Astrocyte (in vitro differentiated cells and primary cell): Measurements from ENCODE around the gene PPP2R5E. TPM values are rescaled to one million over a fixed set of nuclear protein-coding genes. Genes with fewer than 3 reads are reported as not detected.

ENCODE experiments used
- DNase-seq: peaks from one replicate; pipeline ENCODE4 v3.0.0-alpha.2; 2010; ENCODE audit warnings: low read depth
- FAIRE-seq: peaks from 2 replicates; lab custom pipeline; 2011; peaks lifted over from hg19 to GRCh38; lab: Jason Lieb, UNC
- H2AFZ ChIP-seq: 2 replicates; pipeline ENCODE4 v1.6.0; 2012; ENCODE audit warnings: low read depth, low read length, inconsistent platforms
- H3K27ac ChIP-seq: 2 replicates; pipeline ENCODE4 v1.5.1; 2011; ENCODE audit warnings: low read depth, low read length, inconsistent platforms
- H3K27me3 ChIP-seq: 2 replicates; pipeline ENCODE4 v1.6.0; 2011; ENCODE audit warnings: low read length, inconsistent platforms; ENCODE audit not compliant: insufficient read depth
- H3K36me3 ChIP-seq: 2 replicates; pipeline ENCODE4 v1.5.1; 2011; ENCODE audit warnings: low read length, inconsistent platforms; ENCODE audit not compliant: insufficient read depth
- H3K4me1 ChIP-seq: 2 replicates; pipeline ENCODE4 v1.5.1; 2011; ENCODE audit warnings: low read length, inconsistent platforms; ENCODE audit not compliant: insufficient read depth
- H3K4me2 ChIP-seq: 2 replicates; pipeline ENCODE4 v1.6.0; 2012; ENCODE audit warnings: low read length, inconsistent platforms
- H3K4me3 ChIP-seq: 2 replicates; pipeline ENCODE4 v1.5.1; 2011; ENCODE audit warnings: low read depth, mild to moderate bottlenecking, low read length, inconsistent platforms; ENCODE audit not compliant: insufficient read depth
- H3K79me2 ChIP-seq: 2 replicates; pipeline ENCODE4 v1.6.0; 2012; ENCODE audit warnings: mild to moderate bottlenecking, low read length, inconsistent platforms; ENCODE audit not compliant: insufficient read depth
- H3K9ac ChIP-seq: 2 replicates; pipeline ENCODE4 v1.6.0; 2012; ENCODE audit warnings: mild to moderate bottlenecking, low read length, inconsistent platforms
- H3K9me3 ChIP-seq: 2 replicates; pipeline ENCODE4 v1.5.1; 2012; ENCODE audit warnings: low read depth, mild to moderate bottlenecking, low read length, inconsistent platforms; ENCODE audit not compliant: insufficient read depth
- H4K20me1 ChIP-seq: 2 replicates; pipeline ENCODE4 v1.6.0; 2012; ENCODE audit warnings: low read length, inconsistent platforms; ENCODE audit not compliant: insufficient read depth
- H3K27ac Mint-ChIP-seq: one replicate; pipeline ENCODE4 v1.8.0; 2021; ENCODE audit warnings: mild to moderate bottlenecking, mixed read lengths; ENCODE audit not compliant: unreplicated experiment
- H3K27me3 Mint-ChIP-seq: one replicate; pipeline ENCODE4 v1.8.0; 2021; ENCODE audit warnings: low read depth, mixed read lengths; ENCODE audit not compliant: unreplicated experiment
- H3K36me3 Mint-ChIP-seq: one replicate; pipeline ENCODE4 v1.8.0; 2021; ENCODE audit warnings: low read depth, mixed read lengths; ENCODE audit not compliant: unreplicated experiment
- H3K4me1 Mint-ChIP-seq: one replicate; pipeline ENCODE4 v1.8.0; 2021; ENCODE audit warnings: low read depth, mixed read lengths; ENCODE audit not compliant: unreplicated experiment
- H3K4me3 Mint-ChIP-seq: one replicate; pipeline ENCODE4 v1.8.0; 2021; ENCODE audit warnings: mild to moderate bottlenecking, moderate library complexity, mixed read lengths; ENCODE audit not compliant: unreplicated experiment
- H3K9me3 Mint-ChIP-seq: one replicate; pipeline ENCODE4 v1.8.0; 2021; ENCODE audit warnings: mild to moderate bottlenecking, mixed read lengths; ENCODE audit not compliant: unreplicated experiment
- CTCF ChIP-seq: IDR thresholded peaks from 2 replicates; pipeline ENCODE4 v1.5.1; 2011; ENCODE audit warnings: low read depth, mild to moderate bottlenecking, inconsistent platforms, low read length, moderate library complexity; ENCODE audit not compliant: insufficient read depth
- EZH2 ChIP-seq: IDR thresholded peaks from 2 replicates; pipeline ENCODE4 v1.6.1; 2012; ENCODE audit warnings: mild to moderate bottlenecking, low read length, inconsistent platforms; ENCODE audit not compliant: insufficient read depth
- total RNA-seq: library from RNA; stranded (reverse); gene quantifications from 2 replicates; pipeline ENCODE4 v1.2.1, GENCODE V29; 2021

The PPP2R5E gene
- total RNA-seq, 1 donor from 2014 or later: 69.3 TPM

GRCh38 chr14:63421919-63422318 is 121.3 kb downstream of the PPP2R5E start:
- Histone ChIP-seq H3K79me2 (peaks cover 41% of the 10 kb centered on the region), H3K27me3 (no peaks in the 10 kb centered on the region), H3K9ac (no peak overlapping the region), H3K36me3 (peaks cover 11% of the 10 kb centered on the region), H3K9me3 (no peaks in the 10 kb centered on the region), H2AFZ (no peak overlapping the region), H4K20me1 (peaks cover 53% of the 10 kb centered on the region), H3K4me3 (no peak overlapping the region), H3K4me1 (no peaks in the 10 kb centered on the region), H3K27ac (no peak overlapping the region), H3K4me2 (no peak overlapping the region)
- no peaks in the 10 kb centered on the region for H3K4me1 Mint-ChIP-seq
- no peak overlapping the region for H3K27ac Mint-ChIP-seq
- no peaks in the 10 kb centered on the region for H3K9me3 Mint-ChIP-seq
- no peak for DNase-seq
- no peak for TF ChIP-seq CTCF
- TF ChIP-seq EZH2: no peak
- H3K27me3 Mint-ChIP-seq: no peaks in the 10 kb centered on the region
- no peak overlapping the region for H3K4me3 Mint-ChIP-seq
- FAIRE-seq: no peak
- H3K36me3 Mint-ChIP-seq: peaks cover 2% of the 10 kb centered on the region

GRCh38 chr14:63421226-63421625 is 122.0 kb downstream of the PPP2R5E start:
- H3K4me3 ChIP-seq: no peak overlapping the region
- H3K36me3 ChIP-seq: peaks cover 11% of the 10 kb centered on the region
- no peaks in the 10 kb centered on the region for H3K9me3 Mint-ChIP-seq
- H3K27me3 ChIP-seq: no peaks in the 10 kb centered on the region
- no peak overlapping the region for H2AFZ ChIP-seq
- no peaks in the 10 kb centered on the region for H3K4me1 ChIP-seq
- H3K27ac ChIP-seq: no peak overlapping the region
- H3K9me3 ChIP-seq: no peaks in the 10 kb centered on the region
- peaks cover 50% of the 10 kb centered on the region for H4K20me1 ChIP-seq
- TF ChIP-seq CTCF (no peak), EZH2 (no peak)
- H3K36me3 Mint-ChIP-seq: peaks cover 2% of the 10 kb centered on the region
- no peak overlapping the region for H3K4me2 ChIP-seq
- H3K27me3 Mint-ChIP-seq: no peaks in the 10 kb centered on the region
- no peaks in the 10 kb centered on the region for H3K4me1 Mint-ChIP-seq
- no peak overlapping the region for H3K4me3 Mint-ChIP-seq
- H3K9ac ChIP-seq: no peak overlapping the region
- peaks cover 36% of the 10 kb centered on the region for H3K79me2 ChIP-seq
- no peak for FAIRE-seq
- H3K27ac Mint-ChIP-seq: no peak overlapping the region
- no peak for DNase-seq

GRCh38 chr14:63418020-63418419 is 125.2 kb downstream of the PPP2R5E start:
- peaks cover 36% of the 10 kb centered on the region for H4K20me1 ChIP-seq
- no peaks in the 10 kb centered on the region for H3K4me1 Mint-ChIP-seq
- no peak overlapping the region for H3K27ac Mint-ChIP-seq
- H3K4me1 ChIP-seq: no peaks in the 10 kb centered on the region
- H3K4me2 ChIP-seq: no peak overlapping the region
- TF ChIP-seq CTCF (no peak), EZH2 (no peak)
- FAIRE-seq: no peak
- no peak overlapping the region for H2AFZ ChIP-seq
- H3K27me3 Mint-ChIP-seq: no peaks in the 10 kb centered on the region
- peaks cover 11% of the 10 kb centered on the region for H3K79me2 ChIP-seq
- H3K27ac ChIP-seq: no peak overlapping the region
- peaks cover 11% of the 10 kb centered on the region for H3K36me3 ChIP-seq
- DNase-seq: no peak
- H3K27me3 ChIP-seq: no peaks in the 10 kb centered on the region
- no peak overlapping the region for H3K9ac ChIP-seq
- H3K9me3 Mint-ChIP-seq: no peaks in the 10 kb centered on the region
- H3K4me3 ChIP-seq: no peak overlapping the region
- no peak overlapping the region for H3K4me3 Mint-ChIP-seq
- no peaks in the 10 kb centered on the region for H3K9me3 ChIP-seq
- H3K36me3 Mint-ChIP-seq: peaks cover 2% of the 10 kb centered on the region
